GM06990 (cell line): Measurements from ENCODE around the gene C10orf105.

Experiments used
- DNase-seq: peaks from one replicate; pipeline ENCODE4 v3.0.0-alpha.2; 2011; ENCODE audit not compliant: insufficient read length; ENCODE audit errors: extremely low read depth
- H3K27me3 ChIP-seq: replicated peaks from 2 replicates; pipeline ENCODE4 v1.6.0; 2011; ENCODE audit warnings: low read length; ENCODE audit not compliant: control insufficient read depth, insufficient read depth
- H3K36me3 ChIP-seq: 2 replicates; pipeline ENCODE4 v1.5.1; 2011; ENCODE audit warnings: low read length; ENCODE audit not compliant: control insufficient read depth, insufficient read depth
- H3K4me3 ChIP-seq: replicated peaks from 2 replicates; pipeline ENCODE4 v1.5.1; 2011; ENCODE audit warnings: low read depth, mild to moderate bottlenecking, control low read depth, low read length
- CTCF ChIP-seq: IDR thresholded peaks from 2 replicates; pipeline ENCODE4 v1.5.1; 2011; ENCODE audit warnings: low read length, control low read depth, mild to moderate bottlenecking, inconsistent platforms; ENCODE audit not compliant: insufficient read depth, poor library complexity, severe bottlenecking

Gene C10orf105

GRCh38 chr10:71724539-71724938 lies 5.0 kb upstream of the C10orf105 start:
- Histone ChIP-seq H3K27me3 (no peaks in the 10 kb centered on the region), H3K36me3 (no peaks in the 10 kb centered on the region), H3K4me3 (no peak overlapping the region)
- no peak for TF ChIP-seq CTCF
- DNase-seq: no peak

GRCh38 chr10:71723311-71723710 lies 3.7 kb upstream of the C10orf105 start:
- H3K4me3 ChIP-seq: no peak overlapping the region
- TF ChIP-seq CTCF: no peak
- no peaks in the 10 kb centered on the region for H3K36me3 ChIP-seq
- H3K27me3 ChIP-seq: no peaks in the 10 kb centered on the region
- DNase-seq: no peak

- Histone ChIP-seq H3K36me3 (no peaks in the 10 kb centered on the region), H3K27me3 (no peaks in the 10 kb centered on the region), H3K4me3 (no peak overlapping the region)
- no peak for TF ChIP-seq CTCF
- no peak for DNase-seq
Observed at GRCh38 chr10:71722849-71723248, 3.3 kb upstream of the C10orf105 start.

- no peak for DNase-seq
- no peaks in the 10 kb centered on the region for H3K36me3 ChIP-seq
- TF ChIP-seq CTCF: no peak
- H3K4me3 ChIP-seq: no peak overlapping the region
- no peaks in the 10 kb centered on the region for H3K27me3 ChIP-seq
Observed at GRCh38 chr10:71721313-71721712, 1.7 kb upstream of the C10orf105 start.

GRCh38 chr10:71720288-71720687 lies 710 bp upstream of the C10orf105 start:
- H3K4me3 ChIP-seq: no peak overlapping the region
- TF ChIP-seq CTCF: no peak

GRCh38 chr10:71719042-71719441 lies 536 bp downstream of the C10orf105 start:
- Histone ChIP-seq H3K36me3 (no peaks in the 10 kb centered on the region), H3K27me3 (no peaks in the 10 kb centered on the region), H3K4me3 (no peak overlapping the region)
- no peak for TF ChIP-seq CTCF
- DNase-seq: no peak

More at GRCh38 chr10:71720288-71720687, 710 bp upstream of the C10orf105 start:
- Histone ChIP-seq H3K27me3 (no peaks in the 10 kb centered on the region), H3K36me3 (no peaks in the 10 kb centered on the region)
- no peak for DNase-seq
